Measurements from ENCODE around the gene AP2M1. TPM values are rescaled to one million over a fixed set of nuclear protein-coding genes. Genes with fewer than 3 reads are reported as not detected.

AP2M1 gene
- total and polyA plus RNA-seq, 2 of the 13 experiments (the other 11 are each of a cell fraction or from before 2014, with no cell fraction given) = 126 to 146 TPM

DNA sequence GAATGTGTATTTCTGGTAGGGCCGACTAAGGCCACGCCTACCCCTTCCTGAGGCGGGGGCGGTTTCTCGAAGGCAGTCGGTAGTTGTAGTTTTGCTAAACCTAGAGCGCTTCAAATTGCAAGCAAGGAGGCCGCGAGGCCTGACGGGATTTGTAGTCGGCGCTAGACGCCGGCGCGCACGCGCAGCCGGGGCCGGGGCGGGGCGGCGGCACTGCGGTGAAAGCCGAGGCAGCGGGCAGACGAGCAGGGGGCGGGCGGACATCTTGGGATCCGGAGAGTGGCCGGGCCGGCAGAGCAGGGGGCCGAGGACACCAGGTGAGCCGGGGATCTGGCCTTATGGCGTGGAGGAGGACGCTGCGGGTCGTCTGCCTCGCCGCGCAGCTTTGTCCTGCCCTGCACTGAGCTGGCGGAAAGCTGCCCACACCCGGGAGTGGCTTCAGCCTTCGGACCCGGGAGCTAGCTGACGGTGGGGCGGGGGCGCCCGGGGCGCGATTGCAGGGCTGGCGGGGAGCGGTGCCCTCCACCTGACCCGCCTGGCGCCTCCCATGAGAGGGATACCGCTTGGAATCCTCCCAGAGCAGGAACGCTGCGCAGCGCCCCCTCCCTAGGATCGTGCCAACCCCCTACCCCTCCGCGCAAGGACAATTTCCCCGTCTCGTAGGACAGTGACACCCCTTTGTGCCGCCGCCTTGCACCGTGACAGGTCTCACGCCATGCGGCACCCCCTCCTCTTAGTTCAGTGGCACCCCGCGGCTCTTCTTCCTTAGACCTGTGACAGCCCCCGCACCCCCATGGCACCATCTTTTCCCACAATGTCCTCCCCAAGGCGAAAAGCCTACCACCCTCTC is at the start of gene AP2M1 (continued):
- TF ChIP-seq CERS6 (CRISPR knock-in tag; IDR thresholded peaks at IDR 0.05) (no peak), NFAT5 (CRISPR knock-in tag; IDR thresholded peaks at IDR 0.05) (no peak), NFYB (CRISPR knock-in tag; IDR thresholded peaks at IDR 0.05) (peak; percentile 50), KLF15 (CRISPR knock-in tag; IDR thresholded peaks at IDR 0.05; ENCODE audit: borderline replicate concordance) (no peak), U2AF1 (optimal IDR thresholded peaks at IDR 0.05; ENCODE audit: low read depth, low read length) (no peak), TEF (CRISPR knock-in tag; IDR thresholded peaks at IDR 0.05) (no peak), PAXIP1 (CRISPR knock-in tag; conservative IDR thresholded peaks at IDR 0.05) (no peak; the same call in none of the 2 replicates), SIX4 (CRISPR knock-in tag; IDR thresholded peaks at IDR 0.05) (peak; percentile 78), ZNF619 (CRISPR knock-in tag; IDR thresholded peaks at IDR 0.05) (no peak), ZNF160 (CRISPR knock-in tag; IDR thresholded peaks at IDR 0.05) (no peak), GTF3A (CRISPR knock-in tag; conservative IDR thresholded peaks at IDR 0.05) (no peak), HNRNPK (IDR thresholded peaks at IDR 0.05; ENCODE audit: low read depth, low read length, poor library complexity, severe bottlenecking) (peak; percentile 16), TRAFD1 (CRISPR knock-in tag; IDR thresholded peaks at IDR 0.05; ENCODE audit: borderline replicate concordance) (no peak), PHB2 (IDR thresholded peaks at IDR 0.05; ENCODE audit: partially characterized antibody) (no peak)
